HG03159 (cell line): Measurements from ENCODE around the gene PRKAR1B.
"Not testable (repeated sequence)": the region's sequence is repeated elsewhere in the genome, so short reads cannot be mapped to it uniquely, and the experiment has no call there.

ENCODE experiments used
- ATAC-seq: cut with Tn5 transposase; IDR thresholded peaks from one replicate; pipeline ENCODE4 v1.9.1; 2021; ENCODE audit warnings: mild to moderate bottlenecking, moderate library complexity; ENCODE audit not compliant: unreplicated experiment

PRKAR1B gene

DNA sequence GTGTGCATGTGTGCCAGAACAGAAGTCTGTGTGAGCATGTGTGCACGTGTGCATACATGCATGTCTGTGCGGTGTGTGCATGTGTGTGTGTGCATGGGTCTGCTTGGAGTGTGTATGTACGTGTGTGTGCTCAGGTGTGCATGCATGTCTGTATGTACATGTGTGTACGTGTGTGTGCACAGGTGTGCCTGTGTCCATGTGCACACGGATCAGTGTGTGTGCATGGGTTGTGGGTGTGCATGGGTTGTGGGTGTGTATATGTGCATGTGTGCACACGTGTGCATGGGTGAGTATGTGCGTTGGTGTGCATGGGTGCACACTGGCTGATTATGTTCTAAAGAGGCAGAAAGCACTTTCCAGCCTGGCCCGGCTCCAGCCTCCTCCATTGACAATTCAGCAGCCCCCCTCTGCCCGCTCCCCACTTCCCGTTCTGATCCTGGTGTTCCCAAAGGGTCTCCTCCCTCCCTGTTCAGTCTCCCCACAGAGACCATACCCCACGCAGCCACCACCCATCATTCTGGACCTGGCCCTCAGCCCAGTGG, 163.4 kb downstream of the PRKAR1B start:
- ATAC-seq: no peak

DNA sequence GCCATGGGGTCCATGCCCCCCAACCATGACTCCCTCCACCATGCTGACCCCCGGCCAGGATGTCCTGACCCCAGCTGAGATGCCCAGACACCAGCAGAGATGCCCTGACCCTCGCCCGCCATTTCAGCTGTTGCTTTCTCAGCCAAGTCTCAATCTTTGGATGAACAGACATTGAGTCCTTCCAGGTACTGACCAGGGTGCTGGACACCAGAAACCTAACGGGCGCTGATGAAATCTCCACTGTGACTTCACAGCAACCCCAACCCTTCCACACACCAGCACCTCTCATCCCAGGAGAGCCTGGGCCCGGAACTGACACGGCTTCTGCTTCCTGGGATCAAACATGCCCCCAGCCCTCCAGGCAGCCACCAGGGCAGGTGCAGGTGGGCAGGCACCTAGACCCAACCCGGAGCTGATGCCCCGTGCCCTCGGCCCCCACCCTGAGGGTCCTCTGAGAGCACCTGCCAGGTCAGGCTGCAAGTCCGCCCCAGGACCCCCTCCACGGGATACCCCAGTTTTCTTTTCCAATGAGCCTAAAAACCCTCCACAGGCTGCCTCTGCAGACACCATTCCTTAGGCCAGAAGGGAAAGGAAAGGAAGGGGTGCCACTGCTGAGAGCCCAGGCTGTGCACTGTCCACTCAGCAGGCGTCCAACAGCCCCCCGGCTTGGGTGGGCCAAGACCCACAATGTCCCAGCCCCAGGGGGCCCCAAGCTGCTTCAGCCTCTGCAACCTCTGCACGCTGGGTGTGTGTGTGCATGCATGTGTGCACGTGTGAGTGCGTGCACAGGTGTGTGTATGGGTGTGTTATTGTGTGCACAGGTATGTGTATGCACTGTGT, 164.1 kb downstream of the PRKAR1B start:
- ATAC-seq: no peak

DNA sequence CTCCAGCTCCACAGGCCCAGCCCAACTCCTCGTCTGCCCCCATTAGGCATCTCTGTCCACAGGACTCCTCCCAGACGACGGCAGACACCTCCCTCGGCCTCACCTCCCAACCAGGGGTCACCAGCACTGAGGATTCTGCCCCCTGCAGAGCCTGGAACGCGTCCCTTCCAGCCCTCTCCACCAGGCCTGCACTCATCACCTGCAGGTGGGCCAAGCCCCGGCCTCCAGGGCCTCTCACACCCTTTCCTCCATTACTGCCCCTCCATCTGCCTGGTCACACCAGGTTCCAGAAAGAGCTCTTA, 164.8 kb downstream of the PRKAR1B start:
- no peak for ATAC-seq

DNA sequence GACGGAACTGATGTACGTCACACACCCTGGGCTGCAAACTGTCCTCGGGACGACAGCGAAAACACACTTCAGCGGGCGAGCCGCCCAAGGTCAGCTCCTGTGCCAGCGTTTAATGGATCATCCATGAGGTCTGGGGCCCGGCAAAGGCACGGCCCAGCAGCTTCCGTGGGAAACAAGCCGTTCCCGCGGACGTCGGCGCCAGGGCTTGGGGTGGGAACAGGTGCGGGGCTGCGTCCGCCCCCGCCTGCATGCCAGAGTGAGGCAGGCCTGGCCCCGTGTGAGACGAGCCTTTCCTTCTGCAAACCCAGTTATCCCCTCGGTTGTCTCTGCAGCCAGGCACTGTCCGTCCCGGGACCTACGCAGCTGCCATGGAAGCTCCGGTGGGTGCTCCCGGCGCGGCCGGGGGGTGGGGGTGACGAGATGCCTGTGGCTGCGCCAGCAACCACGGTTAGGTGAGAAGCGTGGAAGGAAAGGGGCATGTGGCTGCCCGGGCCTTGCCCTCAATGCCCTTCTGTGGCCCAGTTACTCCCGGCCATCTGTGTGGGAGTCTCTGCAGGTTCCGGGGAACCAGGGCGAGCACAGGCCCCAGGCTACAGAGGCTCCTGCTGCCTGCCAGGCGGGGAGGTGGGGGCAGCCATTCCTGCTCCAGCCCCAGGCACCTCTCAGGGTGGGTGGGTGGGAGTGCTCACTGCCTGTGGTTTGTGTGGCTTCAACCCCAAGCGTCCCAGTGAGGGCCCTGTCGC, 165.3 kb downstream of the PRKAR1B start:
- no peak for ATAC-seq

DNA sequence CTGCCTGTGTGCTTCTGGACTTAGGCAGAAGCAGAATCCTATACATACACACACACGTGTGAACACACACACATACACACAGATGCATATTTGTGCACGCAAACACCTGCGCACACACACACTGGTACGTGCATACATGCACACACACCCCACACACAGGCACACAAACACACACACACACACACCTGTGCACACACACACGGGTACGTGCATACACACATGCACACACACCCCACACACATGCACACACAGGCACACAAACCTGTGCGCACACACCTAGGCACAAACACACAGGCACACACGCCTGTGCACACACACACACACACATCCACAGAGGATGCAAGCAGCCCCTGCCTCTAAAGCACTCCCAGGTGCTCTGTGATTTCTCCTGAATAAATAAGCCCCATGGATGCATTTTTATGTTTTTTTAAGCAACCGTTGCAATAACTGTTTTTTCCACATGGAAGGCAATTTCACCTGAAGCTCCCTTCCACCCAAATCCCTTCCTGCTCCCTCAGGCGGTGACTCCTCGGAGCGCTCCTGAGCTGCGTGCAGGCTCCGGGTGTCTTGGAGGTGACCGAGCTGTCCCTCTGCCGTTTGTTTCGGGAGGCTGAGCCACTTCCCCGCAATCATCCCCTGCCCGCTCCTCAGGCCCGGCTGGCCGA, 166.0 kb downstream of the PRKAR1B start:
- no peak for ATAC-seq

DNA sequence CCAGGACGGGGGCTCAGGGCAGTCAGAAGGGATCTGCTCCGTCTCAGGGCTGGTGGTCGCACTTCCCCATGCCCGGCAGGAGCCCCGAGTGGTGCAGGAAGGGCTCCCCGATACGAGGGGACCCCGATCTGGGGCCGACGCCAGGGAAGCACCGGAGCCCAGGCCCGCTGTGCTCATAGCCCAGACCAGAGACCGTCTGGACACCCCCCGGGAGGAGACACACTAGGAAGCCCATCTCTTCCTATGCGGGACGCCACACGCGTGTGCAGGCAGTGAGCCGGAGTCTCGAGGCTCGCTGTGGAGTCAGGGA, 167.7 kb downstream of the PRKAR1B start:
- no peak for ATAC-seq

DNA sequence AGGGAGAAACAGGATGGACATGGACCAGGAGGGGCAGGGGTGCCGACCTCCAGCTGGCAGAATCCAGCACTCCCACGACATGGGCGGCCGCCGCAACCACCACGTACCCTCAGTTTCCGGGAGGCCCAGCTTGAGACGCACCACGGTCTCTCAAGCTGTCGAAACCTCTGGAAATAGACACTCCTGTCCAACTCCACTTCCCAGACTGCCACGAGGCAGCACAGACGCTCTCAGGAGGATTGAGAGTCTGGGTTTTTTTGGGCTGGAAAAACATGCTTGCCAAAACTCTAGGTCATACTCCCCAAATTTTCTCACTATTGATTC, 169.6 kb downstream of the PRKAR1B start:
- ATAC-seq: no peak

DNA sequence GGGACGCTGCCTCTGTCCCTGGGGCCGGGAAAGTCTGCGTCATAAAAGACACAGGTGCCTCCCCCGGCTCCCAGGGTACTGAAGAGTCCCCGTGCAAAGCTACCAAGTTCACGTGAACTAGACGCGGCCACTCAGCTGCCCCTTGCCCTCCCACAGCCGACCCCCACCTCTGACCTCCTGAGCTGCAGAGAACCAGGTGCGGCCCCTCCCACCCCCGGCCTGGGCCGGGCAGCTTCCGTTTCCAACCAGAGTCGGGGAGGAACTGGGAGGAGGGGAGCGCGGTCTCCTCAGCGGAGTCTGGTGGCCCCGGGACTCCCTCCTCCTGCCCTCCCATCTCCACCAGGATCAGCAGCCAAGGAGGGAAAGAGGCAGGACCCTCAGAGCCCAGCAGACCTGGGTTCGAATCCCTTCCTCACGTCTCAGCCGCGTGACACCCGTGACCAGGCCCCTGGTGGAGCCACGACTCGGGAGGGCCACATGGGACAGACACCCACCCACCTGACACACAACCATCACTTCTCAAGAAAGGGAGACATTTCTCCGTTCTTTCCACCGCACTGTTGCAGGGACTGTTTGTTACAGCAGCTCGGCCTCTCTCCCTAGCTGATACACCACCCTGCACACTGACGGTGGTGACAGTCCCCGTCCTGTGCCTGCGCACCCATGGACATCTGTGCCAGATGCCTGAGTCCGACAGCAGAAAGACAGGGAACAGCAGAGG, 170.1 kb downstream of the PRKAR1B start:
- ATAC-seq: no peak

DNA sequence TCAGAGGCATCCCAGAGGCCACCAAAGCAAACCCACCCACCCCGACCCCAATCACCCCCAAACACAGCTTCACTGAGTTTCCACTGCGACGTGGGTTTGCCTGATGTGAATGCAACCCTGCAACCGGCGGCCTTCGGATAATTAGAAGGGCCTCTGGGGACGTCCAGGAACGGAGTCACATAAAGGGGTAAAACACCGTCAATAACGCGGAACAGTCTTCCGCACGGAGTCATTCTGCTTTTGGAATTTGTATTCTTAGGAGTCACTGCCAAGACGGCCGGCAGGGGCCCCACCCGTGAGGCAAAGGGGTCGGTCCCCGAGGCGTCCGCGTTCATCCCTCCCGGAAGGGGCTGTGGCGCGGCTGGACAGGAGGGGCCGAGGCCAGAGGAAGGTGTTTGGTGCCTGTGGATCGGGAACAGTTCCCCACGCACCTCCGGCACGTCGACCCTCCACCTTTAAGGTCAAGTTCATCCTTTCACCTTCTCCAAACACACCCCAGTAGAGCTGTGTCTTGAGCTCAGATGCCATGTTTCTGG, 170.7 kb downstream of the PRKAR1B start:
- ATAC-seq: no peak

DNA sequence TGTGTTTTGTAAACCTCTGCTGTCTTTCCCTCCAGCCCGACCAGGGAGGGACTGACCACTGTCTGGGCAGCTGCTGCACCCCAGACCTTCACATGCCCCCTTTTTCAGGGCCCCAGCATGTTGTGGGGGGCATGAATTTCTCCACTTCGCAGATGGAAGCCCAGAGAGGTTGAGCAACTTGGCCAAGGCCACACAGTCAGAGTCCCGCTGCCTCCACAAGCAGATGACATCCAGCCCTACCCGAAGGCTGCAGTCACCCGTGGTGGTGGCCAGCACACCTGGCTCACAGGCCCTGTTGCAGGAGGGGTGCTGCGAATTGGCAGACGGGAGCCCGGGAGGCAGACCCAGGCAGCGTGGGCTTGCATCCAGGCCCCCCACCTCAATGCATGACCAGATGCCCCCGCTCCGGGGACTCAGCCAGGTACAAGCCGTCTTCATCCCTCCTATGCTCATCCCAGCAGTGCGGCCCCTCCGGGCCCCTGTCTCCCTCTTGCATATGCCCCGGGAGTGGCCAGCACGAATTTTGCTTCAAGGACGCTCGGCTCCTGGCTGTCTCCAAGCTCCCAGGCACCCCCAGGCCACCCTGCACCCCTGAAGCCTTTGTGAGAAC, 171.4 kb downstream of the PRKAR1B start:
- ATAC-seq: no peak

DNA sequence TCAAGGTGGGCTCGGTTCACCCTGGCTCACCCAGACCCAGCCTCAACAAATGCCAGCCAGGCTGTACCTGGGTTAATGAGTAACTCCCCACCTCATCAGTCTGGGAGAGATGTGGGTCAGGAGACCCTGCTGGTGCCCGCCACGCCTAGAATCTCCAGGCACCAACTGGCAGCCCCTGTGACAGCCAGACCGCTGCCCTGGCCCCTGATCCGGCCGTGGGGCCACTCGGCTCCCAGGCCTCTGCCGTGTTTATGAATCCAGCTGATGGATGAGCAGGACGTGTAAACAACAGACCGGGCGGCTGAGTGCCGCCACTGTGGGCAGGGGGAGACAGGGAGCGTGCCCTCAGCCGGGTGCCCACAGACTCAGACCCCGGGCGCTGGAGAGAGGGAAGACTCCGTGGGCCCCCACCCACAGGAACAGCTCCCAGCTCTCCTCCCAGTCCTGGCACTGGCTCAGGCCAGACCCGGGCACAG, 173.4 kb downstream of the PRKAR1B start:
- ATAC-seq: no peak

DNA sequence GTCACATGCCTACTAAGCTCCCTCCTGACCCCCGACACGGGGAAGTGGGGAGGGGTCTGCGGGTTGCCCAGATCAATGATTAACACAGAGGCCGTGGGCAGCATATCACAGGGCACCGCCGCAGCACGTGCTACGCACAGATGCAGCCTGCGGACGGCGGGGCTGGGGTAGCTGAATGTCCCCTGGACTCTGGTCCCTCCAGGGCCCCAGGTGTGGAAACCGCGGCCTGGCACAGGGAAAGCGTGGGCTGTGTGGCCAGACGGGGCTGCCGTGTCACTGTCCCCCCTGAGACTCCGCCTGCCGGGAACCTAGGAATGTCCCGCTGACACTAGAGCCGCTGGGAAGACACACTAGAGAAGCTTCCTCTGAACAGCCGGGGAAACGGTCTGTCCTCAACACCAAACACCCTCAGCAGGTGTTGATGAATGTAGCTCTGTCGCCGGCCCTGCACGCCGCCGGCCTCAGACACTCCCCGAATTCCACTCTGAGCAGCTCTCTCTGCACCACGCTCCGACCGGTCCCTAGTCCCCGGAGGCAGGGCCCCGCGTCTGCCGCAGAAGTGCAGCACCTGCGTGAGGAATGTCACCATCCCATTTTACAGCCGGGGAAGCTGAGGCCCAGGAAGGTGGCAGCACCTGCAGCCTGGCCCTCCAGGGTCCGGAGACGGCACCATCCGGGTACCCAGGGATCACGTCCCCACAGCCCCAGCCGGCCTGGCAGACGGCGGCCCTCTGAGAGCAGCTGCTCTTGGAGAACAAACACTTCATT, 174.0 kb downstream of the PRKAR1B start:
- no peak for ATAC-seq

DNA sequence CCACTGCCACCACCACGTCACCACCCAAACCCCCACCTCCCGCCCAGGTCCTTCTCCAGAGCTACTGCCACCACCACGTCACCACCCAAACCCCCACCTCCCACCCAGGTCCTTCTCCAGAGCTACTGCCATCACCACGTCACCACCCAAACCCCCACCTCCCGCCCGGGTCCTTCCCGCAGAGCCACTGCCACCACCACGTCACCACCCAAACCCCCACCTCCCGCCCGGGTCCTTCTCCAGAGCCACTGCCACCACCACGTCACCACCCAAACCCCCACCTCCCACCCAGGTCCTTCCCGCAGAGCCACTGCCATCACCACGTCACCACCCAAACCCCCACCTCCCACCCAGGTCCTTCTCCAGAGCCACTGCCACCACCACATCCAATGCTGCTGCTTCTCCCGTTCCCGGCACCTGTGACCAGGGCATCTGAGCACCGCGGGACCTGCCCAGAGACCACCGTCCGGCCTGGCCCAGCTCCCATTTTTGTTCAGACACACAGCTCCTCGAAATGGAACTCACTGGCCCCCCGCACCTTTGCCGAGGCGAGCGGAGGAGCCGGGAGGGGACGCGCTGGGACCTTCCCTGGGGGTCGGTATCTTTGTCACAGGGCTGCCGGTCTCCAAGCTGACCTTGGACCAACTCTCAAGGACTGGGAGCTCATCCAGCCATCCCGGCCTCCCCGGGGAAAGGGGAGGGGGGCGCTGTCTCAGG, 174.8 kb downstream of the PRKAR1B start:
- not testable (repeated sequence) for ATAC-seq

DNA sequence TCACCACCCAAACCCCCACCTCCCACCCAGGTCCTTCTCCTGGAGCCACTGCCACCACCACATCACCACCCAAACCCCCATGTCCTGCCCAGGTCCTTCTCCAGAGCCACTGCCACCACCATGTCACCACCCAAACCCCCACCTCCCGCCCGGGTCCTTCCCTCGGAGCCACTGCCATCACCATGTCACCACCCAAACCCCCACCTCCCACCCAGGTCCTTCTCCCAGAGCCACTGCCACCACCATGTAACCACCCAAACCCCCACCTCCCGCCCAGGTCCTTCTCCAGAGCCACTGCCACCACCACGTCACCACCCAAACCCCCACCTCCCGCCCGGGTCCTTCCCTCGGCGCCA, 175.5 kb downstream of the PRKAR1B start:
- not testable (repeated sequence) for ATAC-seq

DNA sequence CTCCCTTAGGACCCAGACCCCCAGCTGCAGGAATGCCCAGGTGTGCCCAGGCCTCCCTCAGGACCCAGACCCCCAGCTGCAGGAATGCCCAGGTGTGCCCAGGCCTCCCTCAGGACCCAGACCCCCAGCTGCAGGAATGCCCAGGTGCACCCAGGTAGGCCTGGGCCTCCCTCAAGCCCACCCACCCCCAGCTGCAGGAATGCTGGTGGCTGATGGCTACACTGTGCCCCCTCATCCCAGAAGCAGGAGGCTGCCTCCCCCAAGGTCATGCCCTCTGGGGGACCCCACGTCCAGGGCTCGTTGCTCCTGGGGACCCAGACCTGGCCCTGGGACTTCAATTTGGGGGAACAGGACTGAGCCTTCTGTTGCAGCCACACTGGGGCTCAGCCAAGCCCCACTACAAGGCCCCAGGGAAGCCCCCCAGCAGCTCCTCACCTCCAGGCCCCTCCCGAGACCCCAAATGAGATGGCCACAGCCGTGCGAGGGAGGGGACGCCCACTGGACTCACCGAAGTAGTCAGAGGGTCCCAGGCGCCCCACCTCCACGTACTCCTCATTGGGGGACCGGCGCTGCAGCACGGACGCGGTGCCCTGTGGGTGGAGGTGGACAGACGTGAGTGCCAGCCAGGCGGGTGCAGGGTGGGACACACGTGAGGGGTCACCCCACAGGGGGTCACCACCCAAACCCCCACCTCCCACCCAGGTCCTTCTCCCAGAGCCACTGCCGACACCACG, 176.0 kb downstream of the PRKAR1B start:
- no peak for ATAC-seq

DNA sequence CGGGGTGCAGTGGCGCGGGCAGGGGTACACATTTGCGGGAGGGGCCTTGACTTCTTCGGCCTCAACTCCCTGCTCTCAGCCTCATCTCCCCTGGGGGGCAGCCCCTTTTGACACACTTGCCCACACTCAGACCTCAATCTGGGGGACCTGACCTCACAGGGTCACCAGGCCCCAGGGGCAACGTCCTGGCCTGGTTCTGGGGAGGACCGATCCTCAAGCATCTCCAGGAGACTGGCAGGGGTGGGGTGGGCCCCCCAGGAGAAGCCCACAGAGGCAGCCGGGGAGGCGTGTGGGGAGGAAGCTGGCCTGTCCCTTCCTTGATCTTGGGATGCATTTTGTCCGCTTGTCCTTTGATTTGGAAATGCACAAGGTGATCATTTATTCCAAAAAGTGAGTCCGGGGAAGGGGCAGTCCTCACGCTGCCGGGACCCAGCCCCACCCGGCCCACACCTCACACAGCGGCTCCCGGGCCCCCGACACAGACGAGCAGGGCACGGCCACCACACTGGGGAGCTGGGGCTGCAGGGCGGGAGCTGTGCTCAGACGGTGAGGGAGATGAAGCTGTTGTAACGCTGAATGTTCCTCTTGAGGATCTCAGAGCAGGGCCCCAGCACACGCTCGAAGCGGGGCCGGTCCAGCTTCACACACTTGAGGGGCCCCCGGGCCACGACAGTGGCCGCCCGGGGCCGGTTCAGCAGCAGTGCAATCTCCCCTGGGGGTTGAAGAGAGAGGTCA, 177.0 kb downstream of the PRKAR1B start:
- ATAC-seq: no peak

DNA sequence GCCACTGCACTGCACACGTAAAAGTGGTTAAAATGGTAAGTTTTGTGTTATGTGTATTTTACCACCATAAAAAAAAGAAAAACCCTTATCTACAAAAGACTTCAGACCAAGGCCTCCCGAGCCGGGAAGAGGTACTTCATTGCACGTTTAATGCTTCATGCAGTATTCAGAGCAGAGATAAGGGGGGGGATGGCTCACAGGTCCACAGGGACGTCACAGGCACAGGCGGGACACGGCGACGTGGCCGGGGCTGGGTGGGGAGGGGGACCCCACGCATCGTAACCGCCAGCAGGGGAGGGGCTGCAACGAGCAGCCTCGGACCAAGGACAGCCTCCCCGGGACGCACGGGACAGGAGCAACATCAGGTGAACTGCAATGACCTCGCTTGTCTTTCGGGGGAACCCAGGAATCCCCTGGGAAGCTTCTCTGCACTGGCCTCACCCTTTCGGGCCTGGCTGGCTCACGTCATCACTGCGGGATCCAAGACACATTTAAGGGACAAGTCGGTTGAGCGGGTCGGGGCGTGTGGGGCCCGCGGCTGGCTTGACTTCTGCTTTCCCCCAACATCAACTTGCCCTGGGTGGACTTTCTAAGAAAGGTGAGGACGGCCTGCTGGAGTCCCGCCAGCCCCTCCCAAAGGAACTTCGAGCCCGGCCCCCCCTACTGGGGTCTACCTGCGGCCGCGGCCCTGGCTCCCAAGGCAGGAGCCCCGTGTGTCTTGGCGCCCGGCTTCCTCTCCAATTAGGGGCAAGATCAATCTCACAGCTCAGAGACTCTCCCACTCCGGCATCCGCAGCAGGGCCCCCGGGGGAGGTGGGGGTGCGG, 177.8 kb downstream of the PRKAR1B start:
- ATAC-seq: no peak
